ENCODE data around the gene CLASP1. TPM values are rescaled to one million over a fixed set of nuclear protein-coding genes. Genes with fewer than 3 reads are reported as not detected.

CLASP1 gene
- total RNA-seq, 1 donor from 2014 or later, result 110 TPM

GRCh38 chr2:121530212-121530705 lies 119.0 kb downstream of the CLASP1 start:
- H3K4me1 Mint-ChIP-seq, result peaks cover 52% of the 10 kb centered on the region

GRCh38 chr2:121529439-121530211 lies 119.6 kb downstream of the CLASP1 start:
- Histone ChIP-seq H3K79me2 (ENCODE audit: low read depth) (peaks cover 59% of the 10 kb centered on the region), H3K4me3 (peak overlapping the region; percentile 59), H3K4me1 (peaks cover 40% of the 10 kb centered on the region), H3K4me2 (peak overlapping the region; percentile 75), H4K20me1 (ENCODE audit: low read depth) (peaks cover 90% of the 10 kb centered on the region), H3K9ac (no peak overlapping the region), H3K27me3 (no peaks in the 10 kb centered on the region), H3K27ac (no peak overlapping the region), H3K36me3 (no peaks in the 10 kb centered on the region), H3F3A (ENCODE audit: low read depth) (peaks cover 53% of the 10 kb centered on the region), H3K9me3 (ENCODE audit: low read depth) (no peaks in the 10 kb centered on the region), H2AFZ (replicated peaks) (no peak overlapping the region)
- TF ChIP-seq EZH2phosphoT487 (IDR thresholded peaks at IDR 0.05), result no peak
- no peak for TF ChIP-seq EZH2 (IDR thresholded peaks at IDR 0.05)
- no peak for TF ChIP-seq CTCF (IDR thresholded peaks at IDR 0.05)
- Mint-ChIP-seq H3K9me3 (no peaks in the 10 kb centered on the region), H3K36me3 (peaks cover 4% of the 10 kb centered on the region), H3K27me3 (ENCODE audit: insufficient read depth, low read depth) (peaks cover 3% of the 10 kb centered on the region), H3K4me1 (peaks cover 48% of the 10 kb centered on the region), H3K27ac (no peak overlapping the region), H3K4me3 (peak overlapping the region; percentile 88)
- peak; percentile 85 for DNase-seq (ENCODE audit: low spot score)

More at GRCh38 chr2:121530212-121530705, 119.0 kb downstream of the CLASP1 start:
- H3K27me3 ChIP-seq, result no peaks in the 10 kb centered on the region
- peak overlapping the region; percentile 86 for H3K9ac ChIP-seq
- H3K36me3 ChIP-seq, result no peaks in the 10 kb centered on the region
- no peaks in the 10 kb centered on the region for H3K9me3 ChIP-seq (ENCODE audit: low read depth)
- TF ChIP-seq EZH2 (IDR thresholded peaks at IDR 0.05), result no peak
- no peak for TF ChIP-seq EZH2phosphoT487 (IDR thresholded peaks at IDR 0.05)
- TF ChIP-seq CTCF (IDR thresholded peaks at IDR 0.05), result no peak
- Mint-ChIP-seq H3K4me3 (peak overlapping the region; percentile 88), H3K27me3 (ENCODE audit: insufficient read depth, low read depth) (peaks cover 3% of the 10 kb centered on the region), H3K36me3 (peaks cover 2% of the 10 kb centered on the region), H3K27ac (peak overlapping the region; percentile 94), H3K9me3 (no peaks in the 10 kb centered on the region)
- peaks cover 60% of the 10 kb centered on the region for H3F3A ChIP-seq (ENCODE audit: low read depth)
- peaks cover 34% of the 10 kb centered on the region for H3K4me1 ChIP-seq
- peak; percentile 78 for DNase-seq (ENCODE audit: low spot score)
- peaks cover 66% of the 10 kb centered on the region for H3K79me2 ChIP-seq (ENCODE audit: low read depth)
- no peak overlapping the region for H2AFZ ChIP-seq (replicated peaks)
- peak overlapping the region; percentile 59 for H3K4me3 ChIP-seq
- peak overlapping the region; percentile 75 for H3K4me2 ChIP-seq
- H4K20me1 ChIP-seq (ENCODE audit: low read depth), result peaks cover 90% of the 10 kb centered on the region
- H3K27ac ChIP-seq, result peak overlapping the region; percentile 100

GRCh38 chr2:121527009-121527682 lies 122.1 kb downstream of the CLASP1 start:
- no peak overlapping the region for H3K27ac ChIP-seq
- no peak overlapping the region for H2AFZ ChIP-seq (replicated peaks)
- H3K9me3 ChIP-seq (ENCODE audit: low read depth), result no peaks in the 10 kb centered on the region
- no peaks in the 10 kb centered on the region for H3K9me3 Mint-ChIP-seq
- H3K4me3 ChIP-seq, result no peak overlapping the region
- no peak for DNase-seq (ENCODE audit: low spot score)
- no peak overlapping the region for H3K9ac ChIP-seq
- peaks cover 26% of the 10 kb centered on the region for H3K4me1 Mint-ChIP-seq
- no peak overlapping the region for H3K4me2 ChIP-seq
- H3K27me3 ChIP-seq, result no peaks in the 10 kb centered on the region
- peaks cover 3% of the 10 kb centered on the region for H3K27me3 Mint-ChIP-seq (ENCODE audit: insufficient read depth, low read depth)
- no peak overlapping the region for H3K27ac Mint-ChIP-seq
- TF ChIP-seq EZH2 (IDR thresholded peaks at IDR 0.05) (no peak), CTCF (IDR thresholded peaks at IDR 0.05) (no peak), EZH2phosphoT487 (IDR thresholded peaks at IDR 0.05) (no peak)
- H3K36me3 Mint-ChIP-seq, result peaks cover 9% of the 10 kb centered on the region
- H4K20me1 ChIP-seq (ENCODE audit: low read depth), result peaks cover 78% of the 10 kb centered on the region
- H3K4me3 Mint-ChIP-seq, result no peak overlapping the region
- no peaks in the 10 kb centered on the region for H3K36me3 ChIP-seq
- H3F3A ChIP-seq (ENCODE audit: low read depth), result peaks cover 35% of the 10 kb centered on the region
- H3K79me2 ChIP-seq (ENCODE audit: low read depth), result peaks cover 42% of the 10 kb centered on the region
- peaks cover 39% of the 10 kb centered on the region for H3K4me1 ChIP-seq
